ENCODE data around the gene TBP. TPM values are rescaled to one million over a fixed set of nuclear protein-coding genes. Genes with fewer than 3 reads are reported as not detected.
A peak's percentile ranks its signal among the peaks of the same experiment; 100 is the strongest.

TBP gene
- total RNA-seq, 4 donors from 2014 or later, result 13.3 to 33.7 (median 20.5) TPM

DNA sequence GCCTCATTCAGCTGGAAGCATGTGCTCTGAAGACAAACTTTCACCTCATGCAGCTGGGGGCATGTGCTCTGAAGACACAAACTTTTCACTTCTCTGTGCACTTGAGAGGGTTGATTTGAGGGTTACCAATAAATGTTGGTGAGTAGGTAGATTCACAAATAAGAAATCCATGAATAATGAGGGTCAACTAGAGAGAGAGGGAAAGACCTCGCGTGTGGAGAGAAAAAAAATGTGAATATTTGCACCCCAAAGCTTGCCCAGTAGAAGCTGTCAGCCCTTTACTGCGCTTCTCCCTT lies 44.5 kb upstream of the TBP start:
- no peak for TF ChIP-seq POLR2A (IDR thresholded peaks at IDR 0.05)
- TF ChIP-seq, protein P1, sequence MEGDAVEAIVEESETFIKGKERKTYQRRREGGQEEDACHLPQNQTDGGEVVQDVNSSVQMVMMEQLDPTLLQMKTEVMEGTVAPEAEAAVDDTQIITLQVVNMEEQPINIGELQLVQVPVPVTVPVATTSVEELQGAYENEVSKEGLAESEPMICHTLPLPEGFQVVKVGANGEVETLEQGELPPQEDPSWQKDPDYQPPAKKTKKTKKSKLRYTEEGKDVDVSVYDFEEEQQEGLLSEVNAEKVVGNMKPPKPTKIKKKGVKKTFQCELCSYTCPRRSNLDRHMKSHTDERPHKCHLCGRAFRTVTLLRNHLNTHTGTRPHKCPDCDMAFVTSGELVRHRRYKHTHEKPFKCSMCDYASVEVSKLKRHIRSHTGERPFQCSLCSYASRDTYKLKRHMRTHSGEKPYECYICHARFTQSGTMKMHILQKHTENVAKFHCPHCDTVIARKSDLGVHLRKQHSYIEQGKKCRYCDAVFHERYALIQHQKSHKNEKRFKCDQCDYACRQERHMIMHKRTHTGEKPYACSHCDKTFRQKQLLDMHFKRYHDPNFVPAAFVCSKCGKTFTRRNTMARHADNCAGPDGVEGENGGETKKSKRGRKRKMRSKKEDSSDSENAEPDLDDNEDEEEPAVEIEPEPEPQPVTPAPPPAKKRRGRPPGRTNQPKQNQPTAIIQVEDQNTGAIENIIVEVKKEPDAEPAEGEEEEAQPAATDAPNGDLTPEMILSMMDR (IDR thresholded peaks at IDR 0.05), result no peak
- no peak for TF ChIP-seq POLR2AphosphoS5 (IDR thresholded peaks at IDR 0.05)
- no peak for TF ChIP-seq EP300 (IDR thresholded peaks at IDR 0.05)
- H3K9me3 ChIP-seq, result no peaks in the 10 kb centered on the region
- DNase-seq (ENCODE audit: low spot score in 2 of 2), result no peak
- H3K4me1 ChIP-seq, result no peaks in the 10 kb centered on the region
- no peak overlapping the region for H3K27ac ChIP-seq
- no peak overlapping the region for H3K4me3 ChIP-seq
- H3K27me3 ChIP-seq, result peaks cover 16% of the 10 kb centered on the region
- H3K36me3 ChIP-seq, result no peaks in the 10 kb centered on the region
- WGBS, result 73% methylated on average over 3 of the region's 3 CpGs

DNA sequence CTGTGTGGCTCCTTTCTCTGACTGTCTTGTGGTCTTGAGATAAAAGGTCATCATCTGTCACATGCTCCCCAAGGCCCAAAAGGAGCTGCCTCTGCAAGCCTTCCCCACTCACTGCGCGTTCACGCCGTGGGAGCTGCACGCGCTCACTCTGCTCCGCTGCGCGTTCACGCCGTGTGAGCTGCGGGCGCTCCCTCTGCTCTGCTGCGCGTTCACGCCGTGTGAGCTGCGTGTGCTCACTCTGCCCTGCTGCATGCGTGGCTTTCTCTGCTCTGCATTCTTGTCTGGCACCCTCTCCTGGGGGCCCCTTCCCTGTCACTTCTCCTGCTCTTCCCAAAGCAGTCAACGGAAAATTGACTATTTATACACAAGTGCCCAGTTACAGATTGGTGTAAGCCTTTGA lies 43.5 kb upstream of the TBP start:
- 85% methylated on average over 20 of the region's 20 CpGs for WGBS
- Histone ChIP-seq H3K4me1 (no peaks in the 10 kb centered on the region), H3K4me3 (no peak overlapping the region), H3K9me3 (no peaks in the 10 kb centered on the region), H3K27ac (no peak overlapping the region), H3K27me3 (peaks cover 11% of the 10 kb centered on the region), H3K36me3 (no peaks in the 10 kb centered on the region)
- TF ChIP-seq, protein P1 (IDR thresholded peaks at IDR 0.05), result no peak
- TF ChIP-seq POLR2AphosphoS5 (IDR thresholded peaks at IDR 0.05), result no peak
- TF ChIP-seq EP300 (IDR thresholded peaks at IDR 0.05), result no peak
- TF ChIP-seq POLR2A (IDR thresholded peaks at IDR 0.05), result no peak
- DNase-seq (ENCODE audit: low spot score in 2 of 2), result no peak

DNA sequence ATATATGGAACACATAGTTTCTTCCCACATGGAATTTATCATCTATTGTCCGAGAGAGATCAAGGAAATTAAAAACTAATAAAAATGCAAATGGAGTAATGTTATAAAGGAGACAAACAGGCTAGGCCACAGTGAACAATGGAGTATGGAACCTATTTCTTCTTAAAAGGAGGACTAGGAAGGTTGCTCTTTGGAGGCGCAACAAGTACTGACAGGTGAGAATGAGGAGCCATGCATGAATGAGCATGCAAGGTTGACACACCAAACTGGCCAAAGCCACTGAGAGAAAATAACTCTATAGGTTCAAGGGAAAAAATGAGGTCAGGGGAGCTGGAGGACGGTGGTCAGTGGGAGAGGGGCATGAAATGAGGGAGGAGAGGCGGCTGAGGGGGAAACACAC lies 41.9 kb upstream of the TBP start:
- Histone ChIP-seq H3K27ac (no peak overlapping the region), H3K27me3 (peaks cover 5% of the 10 kb centered on the region), H3K4me3 (no peak overlapping the region), H3K4me1 (no peaks in the 10 kb centered on the region), H3K9me3 (no peaks in the 10 kb centered on the region), H3K36me3 (no peaks in the 10 kb centered on the region)
- no peak for TF ChIP-seq POLR2A (IDR thresholded peaks at IDR 0.05)
- no peak for TF ChIP-seq POLR2AphosphoS5 (IDR thresholded peaks at IDR 0.05)
- TF ChIP-seq EP300 (IDR thresholded peaks at IDR 0.05), result no peak
- TF ChIP-seq, protein P1 (IDR thresholded peaks at IDR 0.05), result no peak
- 81% methylated on average over 4 of the region's 4 CpGs for WGBS
- no peak for DNase-seq (ENCODE audit: low spot score in 2 of 2)

DNA sequence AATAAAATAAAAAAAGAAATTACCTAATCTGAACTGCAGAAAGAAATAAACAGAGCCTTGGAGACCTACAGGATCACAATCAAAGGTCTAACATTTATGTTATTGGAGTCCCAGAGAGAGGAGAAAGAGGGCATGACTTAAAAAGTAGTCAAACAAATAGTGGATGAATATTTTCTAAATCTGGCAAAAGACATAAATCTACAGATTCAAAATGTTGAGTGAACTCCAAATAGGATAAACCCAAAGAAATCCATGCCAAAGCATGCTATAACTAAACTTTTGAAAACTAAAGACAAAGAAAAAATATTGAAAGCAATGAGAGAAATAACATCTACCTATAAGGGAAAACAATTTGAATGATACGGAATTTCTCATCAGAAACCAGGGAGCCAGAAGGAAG lies 39.3 kb upstream of the TBP start:
- TF ChIP-seq POLR2A (IDR thresholded peaks at IDR 0.05), result no peak
- no peak for TF ChIP-seq EP300 (IDR thresholded peaks at IDR 0.05)
- TF ChIP-seq, protein P1 (IDR thresholded peaks at IDR 0.05), result no peak
- TF ChIP-seq POLR2AphosphoS5 (IDR thresholded peaks at IDR 0.05), result no peak
- peaks cover 3% of the 10 kb centered on the region for H3K27me3 ChIP-seq
- 89% methylated on average over 1 of the region's 1 CpG for WGBS
- no peak for DNase-seq (ENCODE audit: low spot score in 2 of 2)
- no peak overlapping the region for H3K4me3 ChIP-seq
- no peaks in the 10 kb centered on the region for H3K36me3 ChIP-seq
- no peak overlapping the region for H3K27ac ChIP-seq
- H3K4me1 ChIP-seq, result no peaks in the 10 kb centered on the region
- no peaks in the 10 kb centered on the region for H3K9me3 ChIP-seq

DNA sequence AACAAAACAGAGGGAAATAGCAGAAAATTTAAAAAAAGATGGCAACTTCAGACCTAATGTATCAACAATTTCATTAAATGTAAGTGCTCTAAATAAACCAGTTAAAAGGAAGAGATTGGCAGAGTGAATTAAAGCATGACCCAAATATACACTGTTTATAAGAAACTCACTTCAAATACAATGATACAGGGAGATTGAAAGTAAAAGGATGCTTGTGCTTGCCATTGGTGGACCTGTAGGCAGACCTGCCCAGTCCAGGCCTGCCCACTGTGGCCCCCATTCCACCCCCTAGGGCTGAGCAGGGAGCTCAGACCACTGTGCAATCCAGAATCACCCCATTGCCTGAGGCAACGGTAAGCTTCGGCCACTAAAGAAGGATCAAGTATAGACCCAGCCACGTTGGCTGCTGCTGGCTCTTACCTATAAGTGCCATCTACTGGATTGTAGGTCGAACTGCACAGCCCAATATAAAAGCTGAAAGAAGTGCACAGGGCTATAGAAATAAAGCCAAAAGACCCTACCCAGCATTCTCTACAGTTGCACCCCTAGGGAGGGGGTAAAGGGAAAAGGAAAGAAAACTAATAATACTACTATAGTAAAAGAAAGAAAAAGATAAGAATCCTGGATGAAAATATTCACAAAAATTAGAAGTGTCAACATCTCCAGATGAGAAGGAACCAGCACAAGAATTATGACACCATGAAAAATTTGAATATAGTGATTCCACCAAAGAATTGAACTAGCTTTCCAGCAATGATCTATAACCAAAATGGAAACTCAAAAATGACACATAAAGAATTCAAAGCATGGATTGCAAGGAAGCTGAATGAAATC lies 37.2 kb upstream of the TBP start:
- TF ChIP-seq POLR2A (IDR thresholded peaks at IDR 0.05), result no peak
- TF ChIP-seq, protein P1 (IDR thresholded peaks at IDR 0.05), result peak; percentile 55 to 76
- H3K36me3 ChIP-seq, result no peaks in the 10 kb centered on the region
- H3K4me3 ChIP-seq, result no peak overlapping the region
- no peak for DNase-seq (ENCODE audit: low spot score in 2 of 2)
- 1% methylated on average over 4 of the region's 4 CpGs for WGBS
- no peaks in the 10 kb centered on the region for H3K9me3 ChIP-seq
- H3K4me1 ChIP-seq, result no peaks in the 10 kb centered on the region
- no peak overlapping the region for H3K27ac ChIP-seq
- H3K27me3 ChIP-seq, result no peaks in the 10 kb centered on the region
